OCI-LY7 (cell line): Measurements from ENCODE around the gene B3GLCT.

ENCODE experiments used
- EZH2phosphoT487 ChIP-seq: fragments of 200-600 bp; sonication (generic); IDR thresholded peaks from 2 replicates; pipeline ENCODE4 v1.6.1; 2018; ENCODE audit warnings: low read depth, borderline replicate concordance, mild to moderate bottlenecking, mixed run types, antibody characterized with exemption, low read length, moderate library complexity, mixed read lengths
- TF ChIP-seq, protein P1 (sequence below): fragments of 200-600 bp; sonication (generic); conservative IDR thresholded peaks from 2 replicates; pipeline ENCODE4 v1.5.1; 2014; ENCODE audit warnings: mild to moderate bottlenecking, antibody characterized with exemption, low read length, moderate library complexity, mixed read lengths

GRCh38 chr13:31175847-31176532 is 23.8 kb upstream of the B3GLCT start:
- TF ChIP-seq, protein P1, sequence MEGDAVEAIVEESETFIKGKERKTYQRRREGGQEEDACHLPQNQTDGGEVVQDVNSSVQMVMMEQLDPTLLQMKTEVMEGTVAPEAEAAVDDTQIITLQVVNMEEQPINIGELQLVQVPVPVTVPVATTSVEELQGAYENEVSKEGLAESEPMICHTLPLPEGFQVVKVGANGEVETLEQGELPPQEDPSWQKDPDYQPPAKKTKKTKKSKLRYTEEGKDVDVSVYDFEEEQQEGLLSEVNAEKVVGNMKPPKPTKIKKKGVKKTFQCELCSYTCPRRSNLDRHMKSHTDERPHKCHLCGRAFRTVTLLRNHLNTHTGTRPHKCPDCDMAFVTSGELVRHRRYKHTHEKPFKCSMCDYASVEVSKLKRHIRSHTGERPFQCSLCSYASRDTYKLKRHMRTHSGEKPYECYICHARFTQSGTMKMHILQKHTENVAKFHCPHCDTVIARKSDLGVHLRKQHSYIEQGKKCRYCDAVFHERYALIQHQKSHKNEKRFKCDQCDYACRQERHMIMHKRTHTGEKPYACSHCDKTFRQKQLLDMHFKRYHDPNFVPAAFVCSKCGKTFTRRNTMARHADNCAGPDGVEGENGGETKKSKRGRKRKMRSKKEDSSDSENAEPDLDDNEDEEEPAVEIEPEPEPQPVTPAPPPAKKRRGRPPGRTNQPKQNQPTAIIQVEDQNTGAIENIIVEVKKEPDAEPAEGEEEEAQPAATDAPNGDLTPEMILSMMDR = no peak
- TF ChIP-seq EZH2phosphoT487 = no peak
